Left lung (tissue), 10 donors: ENCODE data around the gene ZNF316. TPM values are rescaled to one million over a fixed set of nuclear protein-coding genes. Genes with fewer than 3 reads are reported as not detected.

Experiments used
- ATAC-seq: fragments of 200-7000 bp; cut with Tn5 transposase; one replicate; pipeline ENCODE4 v1.9.1; 2020; ENCODE audit warnings: moderate library complexity
- DNase-seq, 4 donors: peaks; one replicate each; pipeline ENCODE4 v3.0.0-alpha.2; 2013 to 2020
- H3K27ac ChIP-seq, 2 donors: fragments of 200-600 bp; sonication (generic) in 1 of 2; one replicate each; pipeline versions ENCODE4 v1.5.0 to v1.8.0; 2020 to 2021
- H3K27me3 ChIP-seq, 2 donors: fragments of 200-600 bp; sonication (generic) in 1 of 2; one replicate each; pipeline versions ENCODE4 v1.5.0 to v1.8.0; 2020 to 2021
- H3K36me3 ChIP-seq, 2 donors: fragments of 200-600 bp; sonication (generic) in 1 of 2; one replicate each; pipeline versions ENCODE4 v1.5.0 to v1.8.0; 2020 to 2021
- H3K4me1 ChIP-seq, 2 donors: fragments of 200-600 bp; one replicate each; pipeline ENCODE4 v1.8.0; 2021
- H3K4me3 ChIP-seq, 2 donors: fragments of 200-600 bp; sonication (generic) in 1 of 2; one replicate each; pipeline versions ENCODE4 v1.5.0 to v1.8.0; 2020 to 2021; ENCODE audit warnings: mild to moderate bottlenecking in 1 of 2
- H3K9me3 ChIP-seq, 2 donors: fragments of 200-600 bp; sonication (generic) in 1 of 2; one replicate each; pipeline versions ENCODE4 v1.5.0 to v1.8.0; 2020 to 2021
- CTCF ChIP-seq, 2 donors: fragments of 200-600 bp; sonication (generic) in 1 of 2; IDR thresholded peaks; one replicate each; pipeline versions ENCODE4 v1.5.0 to v1.8.0; 2021; ENCODE audit warnings: antibody characterized with exemption in 2 of 2
- intact Hi-C, 2 donors: fragments of 100-400 bp; cut with DNase I; formaldehyde crosslinking; loops; one replicate each; pipeline versions ENCODE4 v1.11.2 to v1.14.2; 2022
- polyA plus RNA-seq, 6 donors: library from polyadenylated mRNA; unstranded; fragments of 120-200 nt; gene quantifications; one replicate each; pipeline ENCODE4 v1.2.1, GENCODE V29; 2013; ENCODE audit not compliant: insufficient read length in 6 of 6
- total RNA-seq, 2 donors: library from RNA; stranded (reverse); fragmentation: NEBNext Ultra II Directional; extraction: Animal tissue kit (Norgen Biotek cat#: 25700); gene quantifications; one replicate each; pipeline ENCODE4 v1.2.1, GENCODE V29; 2021
- donor health status: DM: no; HTN: yes; CAD: no.
- donor health status: DM: no; HTN: no; CAD: no.

ZNF316 gene
- total and polyA plus RNA-seq, 8 donors = 29.3 to 52.9 (median 46.9) TPM

- H3K4me3 ChIP-seq = no peak overlapping the region
- no peaks in the 10 kb centered on the region for H3K4me1 ChIP-seq
- TF ChIP-seq CTCF (IDR thresholded peaks at IDR 0.05) = no peak
- peaks cover 0 to 28% of the 10 kb centered on the region in 2 donors for H3K9me3 ChIP-seq
- DNase-seq (peak in 1 of 4 donors; percentile 34), ATAC-seq (no peak)
- intact Hi-C loops = no loop called here
- H3K36me3 ChIP-seq = peaks cover 0 to 100% of the 10 kb centered on the region in 2 donors
- no peak overlapping the region for H3K27ac ChIP-seq
- no peaks in the 10 kb centered on the region for H3K27me3 ChIP-seq
Observed at GRCh38 chr7:6650521-6651011, 13.4 kb downstream of the ZNF316 start.

- intact Hi-C loops = no loop called here
- H3K36me3 ChIP-seq = peaks cover 0 to 89% of the 10 kb centered on the region in 2 donors
Observed at GRCh38 chr7:6651851-6652445, 14.8 kb downstream of the ZNF316 start.

GRCh38 chr7:6652446-6653011 lies 15.4 kb downstream of the ZNF316 start:
- Histone ChIP-seq H3K27me3 (no peaks in the 10 kb centered on the region), H3K4me1 (no peaks in the 10 kb centered on the region), H3K9me3 (peaks cover 0 to 28% of the 10 kb centered on the region in 2 donors), H3K4me3 (no peak overlapping the region), H3K27ac (no peak overlapping the region), H3K36me3 (peaks cover 0 to 84% of the 10 kb centered on the region in 2 donors)
- TF ChIP-seq CTCF (IDR thresholded peaks at IDR 0.05) = no peak
- peak in 2 of 4 donors; percentile 21 to 73 for DNase-seq
- intact Hi-C loops = no loop called here
- no peak for ATAC-seq

More at GRCh38 chr7:6651851-6652445, 14.8 kb downstream of the ZNF316 start:
- Histone ChIP-seq H3K9me3 (peaks cover 0 to 28% of the 10 kb centered on the region in 2 donors), H3K4me3 (no peak overlapping the region), H3K4me1 (no peaks in the 10 kb centered on the region), H3K27ac (no peak overlapping the region), H3K27me3 (no peaks in the 10 kb centered on the region)
- TF ChIP-seq CTCF (IDR thresholded peaks at IDR 0.05) = no peak
- DNase-seq (peak in 2 of 4 donors; percentile 17 to 68), ATAC-seq (no peak)

GRCh38 chr7:6653071-6654003 lies 16.2 kb downstream of the ZNF316 start:
- Histone ChIP-seq H3K27ac (no peak overlapping the region), H3K9me3 (peaks cover 0 to 28% of the 10 kb centered on the region in 2 donors), H3K4me1 (no peaks in the 10 kb centered on the region), H3K36me3 (peaks cover 0 to 75% of the 10 kb centered on the region in 2 donors), H3K4me3 (no peak overlapping the region), H3K27me3 (no peaks in the 10 kb centered on the region)
- intact Hi-C loops = no loop called here
- no peak for TF ChIP-seq CTCF (IDR thresholded peaks at IDR 0.05)
- peak in 2 of 4 donors; percentile 30 to 65 for DNase-seq
- no peak for ATAC-seq
